ENCODE measurements around the gene CYP26A1. TPM values are rescaled to one million over a fixed set of nuclear protein-coding genes. Genes with fewer than 3 reads are reported as not detected.

Gene CYP26A1
- total and polyA plus RNA-seq, 2 experiments from 2014 or later, result not detected

DNA sequence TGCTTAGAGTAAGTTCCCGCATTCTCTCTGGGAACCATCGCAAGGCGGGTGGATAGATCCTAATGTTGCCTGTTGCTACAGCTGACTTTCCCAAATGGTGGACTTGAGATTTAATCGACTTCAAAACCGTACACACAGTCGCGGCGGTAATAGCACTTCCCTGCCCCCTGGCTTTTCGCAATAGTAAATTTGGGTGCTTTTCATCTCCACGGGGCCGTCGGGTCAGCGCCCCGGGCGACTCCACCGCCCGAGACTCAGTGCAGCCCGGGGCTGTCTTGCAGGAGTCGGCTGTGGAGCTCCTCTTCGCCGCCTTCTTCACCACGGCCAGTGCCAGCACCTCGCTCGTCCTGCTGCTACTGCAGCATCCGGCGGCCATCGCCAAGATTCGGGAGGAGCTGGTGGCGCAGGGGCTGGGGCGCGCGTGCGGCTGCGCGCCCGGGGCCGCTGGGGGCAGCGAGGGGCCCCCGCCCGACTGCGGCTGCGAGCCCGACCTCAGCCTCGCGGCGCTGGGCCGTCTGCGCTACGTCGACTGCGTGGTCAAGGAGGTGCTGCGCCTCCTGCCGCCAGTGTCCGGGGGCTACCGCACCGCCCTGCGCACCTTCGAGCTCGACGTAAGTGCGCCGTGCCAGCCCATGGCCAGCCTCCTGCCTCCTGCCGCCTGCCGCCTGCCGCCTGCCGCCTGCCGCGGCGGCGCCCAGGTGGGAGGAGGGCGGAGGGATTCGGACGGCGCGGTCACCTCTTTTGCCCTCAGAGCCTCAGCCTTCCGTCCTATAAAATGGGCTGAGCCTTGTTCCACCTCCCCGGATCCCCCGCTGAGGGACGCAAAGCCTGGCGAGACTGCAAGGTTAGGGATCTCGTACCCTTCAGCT lies 7.8 kb upstream of the CYP26A1 start:
- peak overlapping the region; percentile 42 for H3K4me2 ChIP-seq (ENCODE audit: unreplicated experiment)
- H3K9me2 ChIP-seq (ENCODE audit: insufficient read depth), result no peaks in the 10 kb centered on the region
- H4K20me1 ChIP-seq (ENCODE audit: insufficient read depth), result no peaks in the 10 kb centered on the region
- in situ Hi-C loops (cut with MboI), result no loop called here
- no peak overlapping the region for H3K9ac ChIP-seq
- TF ChIP-seq EZH2phosphoT487 (IDR thresholded peaks at IDR 0.05; ENCODE audit: insufficient read depth, low read depth) (0 out of 2 replicates have a peak, but pooled peaks have one; percentile 50), EZH2 (IDR thresholded peaks at IDR 0.05; ENCODE audit: insufficient read depth, poor library complexity, severe bottlenecking) (peak; percentile 73)
- 5 to 6% methylated on average over 57 to 64 of the region's 81 CpGs for WGBS, 2 experiments (ENCODE audit: low coverage in 1 of 2, low lambda C conversion rate in 2 of 2, missing lambda C conversion rate in 2 of 2)
- DNase-seq, result peak; percentile 38
- peak overlapping the region; percentile 49 for H3K4me3 ChIP-seq
- peaks cover 94% of the 10 kb centered on the region for H3K27me3 ChIP-seq (replicated peaks; ENCODE audit: insufficient read depth)
- H3F3A ChIP-seq (ENCODE audit: insufficient read depth), result no peaks in the 10 kb centered on the region
- no peaks in the 10 kb centered on the region for H3K79me2 ChIP-seq (ENCODE audit: insufficient read depth)
- no peaks in the 10 kb centered on the region for H3K4me1 ChIP-seq (ENCODE audit: insufficient read depth)
- no peak overlapping the region for H3K27ac ChIP-seq
- no peaks in the 10 kb centered on the region for H3K36me3 ChIP-seq (ENCODE audit: low read depth)
- H3K9me3 ChIP-seq (ENCODE audit: low read depth), result no peaks in the 10 kb centered on the region
- H2AFZ ChIP-seq, result no peak overlapping the region

GRCh38 chr10:93066544-93066913 lies 7.2 kb upstream of the CYP26A1 start:
- Histone ChIP-seq H3K9me3 (ENCODE audit: low read depth) (no peaks in the 10 kb centered on the region), H3F3A (ENCODE audit: insufficient read depth) (no peaks in the 10 kb centered on the region), H3K27ac (no peak overlapping the region), H3K4me2 (ENCODE audit: unreplicated experiment) (no peak overlapping the region), H4K20me1 (ENCODE audit: insufficient read depth) (no peaks in the 10 kb centered on the region), H3K27me3 (replicated peaks; ENCODE audit: insufficient read depth) (peaks cover 92% of the 10 kb centered on the region), H3K4me1 (ENCODE audit: insufficient read depth) (no peaks in the 10 kb centered on the region), H3K9ac (no peak overlapping the region), H3K4me3 (no peak overlapping the region), H2AFZ (no peak overlapping the region), H3K36me3 (ENCODE audit: low read depth) (no peaks in the 10 kb centered on the region), H3K9me2 (ENCODE audit: insufficient read depth) (no peaks in the 10 kb centered on the region), H3K79me2 (ENCODE audit: insufficient read depth) (no peaks in the 10 kb centered on the region)
- in situ Hi-C loops (cut with MboI), result no loop called here
- TF ChIP-seq EZH2 (IDR thresholded peaks at IDR 0.05; ENCODE audit: insufficient read depth, poor library complexity, severe bottlenecking) (no peak), EZH2phosphoT487 (IDR thresholded peaks at IDR 0.05; ENCODE audit: insufficient read depth, low read depth) (no peak)
- 26 to 27% methylated on average over 9 to 11 of the region's 11 CpGs for WGBS, 2 experiments (ENCODE audit: low coverage in 1 of 2, low lambda C conversion rate in 2 of 2, missing lambda C conversion rate in 2 of 2)
- no peak for DNase-seq

DNA sequence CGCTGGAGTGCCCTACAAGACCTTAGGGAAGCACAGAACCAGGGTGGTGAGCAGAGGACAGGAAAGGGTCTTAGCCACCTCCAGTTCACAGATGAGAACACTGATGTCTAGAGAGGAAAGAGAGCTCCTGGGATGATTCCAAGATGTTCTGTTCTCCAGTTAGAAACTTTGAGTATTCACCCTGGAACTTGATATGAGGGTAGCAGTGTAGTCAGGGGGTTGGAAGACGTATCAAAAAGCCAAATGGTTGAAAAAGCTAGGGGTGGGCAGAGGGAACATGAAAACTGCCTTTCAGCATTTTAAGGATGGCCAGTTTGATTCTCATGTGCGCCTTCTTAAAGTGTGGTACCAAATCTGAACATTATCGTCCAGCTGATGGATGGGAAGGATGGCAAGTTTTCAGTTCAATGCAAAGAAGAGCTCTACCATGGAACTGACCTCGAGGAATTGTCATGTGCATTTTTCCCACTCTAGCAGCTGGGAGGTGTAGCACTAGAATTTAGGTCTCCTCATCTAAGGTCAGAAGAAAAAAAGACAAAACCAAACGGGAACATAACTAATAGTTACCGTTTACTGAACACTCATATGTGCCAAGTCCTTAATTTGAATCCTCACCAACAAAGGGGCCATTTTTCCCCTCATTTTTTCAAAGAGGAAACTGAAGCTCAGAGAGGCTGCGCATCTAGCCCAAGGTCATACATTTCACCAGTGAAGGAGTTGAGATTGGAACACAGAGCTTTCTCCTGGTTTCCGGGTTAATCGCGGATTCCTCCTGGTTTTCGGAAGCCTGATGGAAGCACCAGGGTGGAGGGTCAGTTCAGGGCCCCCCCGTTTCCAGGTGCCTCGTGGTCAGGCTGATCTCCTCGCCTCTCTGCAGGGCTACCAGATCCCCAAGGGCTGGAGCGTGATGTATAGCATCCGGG lies 6.0 kb upstream of the CYP26A1 start:
- WGBS, 2 experiments (ENCODE audit: low coverage in 1 of 2, low lambda C conversion rate in 2 of 2, missing lambda C conversion rate in 2 of 2), result 8 to 9% methylated on average over 17 of the region's 17 CpGs
- H3K4me1 ChIP-seq (ENCODE audit: insufficient read depth), result peaks cover 5% of the 10 kb centered on the region; the same call in 1 of the 2 replicates
- H3K9me2 ChIP-seq (ENCODE audit: insufficient read depth), result no peaks in the 10 kb centered on the region
- DNase-seq, result no peak
- peaks cover 94% of the 10 kb centered on the region for H3K27me3 ChIP-seq (replicated peaks; ENCODE audit: insufficient read depth)
- no peaks in the 10 kb centered on the region for H4K20me1 ChIP-seq (ENCODE audit: insufficient read depth)
- H3K36me3 ChIP-seq (ENCODE audit: low read depth), result no peaks in the 10 kb centered on the region
- H3K27ac ChIP-seq, result no peak overlapping the region
- H3F3A ChIP-seq (ENCODE audit: insufficient read depth), result no peaks in the 10 kb centered on the region
- H3K79me2 ChIP-seq (ENCODE audit: insufficient read depth), result no peaks in the 10 kb centered on the region
- H3K9ac ChIP-seq, result no peak overlapping the region
- peak overlapping the region; percentile 43; the same call in 1 of the 2 replicates for H3K4me3 ChIP-seq
- H2AFZ ChIP-seq, result no peak overlapping the region
- no peaks in the 10 kb centered on the region for H3K9me3 ChIP-seq (ENCODE audit: low read depth)
- no peak overlapping the region for H3K4me2 ChIP-seq (ENCODE audit: unreplicated experiment)
- in situ Hi-C loops (cut with MboI), result no loop called here
- TF ChIP-seq EZH2phosphoT487 (IDR thresholded peaks at IDR 0.05; ENCODE audit: insufficient read depth, low read depth), result no peak
- peak; percentile 30 for TF ChIP-seq EZH2 (IDR thresholded peaks at IDR 0.05; ENCODE audit: insufficient read depth, poor library complexity, severe bottlenecking)
